ENCODE data around the gene NOTO. TPM values are rescaled to one million over a fixed set of nuclear protein-coding genes. Genes with fewer than 3 reads are reported as not detected.
"Not testable (repeated sequence)": the region's sequence is repeated elsewhere in the genome, so short reads cannot be mapped to it uniquely, and the experiment has no call there.

NOTO gene
- total RNA-seq, 1 donor from 2014 or later: not detected

DNA sequence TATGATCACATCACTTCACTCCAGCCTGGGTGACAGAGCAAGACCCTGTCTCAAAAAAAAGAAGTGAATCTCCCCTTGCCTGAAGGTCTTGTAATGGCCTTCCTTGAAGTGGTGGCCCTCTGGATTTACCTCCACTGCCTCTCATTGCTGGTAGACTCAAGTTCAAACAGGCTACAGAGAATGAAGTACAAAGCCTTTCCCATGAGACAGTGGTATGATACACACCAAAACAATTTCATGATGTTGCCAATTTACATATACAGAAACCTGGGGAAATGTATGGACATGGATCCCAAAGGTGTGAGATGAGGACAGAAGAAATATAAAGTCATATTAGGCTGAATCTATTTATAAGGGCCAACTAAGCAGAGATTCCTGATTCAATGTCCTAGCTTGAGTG lies 4.8 kb upstream of the NOTO start:
- H3K36me3 Mint-ChIP-seq (ENCODE audit: low read depth): no peaks in the 10 kb centered on the region
- H3K4me3 Mint-ChIP-seq (ENCODE audit: unreplicated experiment): no peak overlapping the region
- peaks cover 41% of the 10 kb centered on the region for H3K27me3 Mint-ChIP-seq (ENCODE audit: low read depth)
- peaks cover 2% of the 10 kb centered on the region for H3K9me3 Mint-ChIP-seq (ENCODE audit: low read depth)
- H3K4me1 Mint-ChIP-seq (ENCODE audit: low read depth): peaks cover 6% of the 10 kb centered on the region
- no peak overlapping the region for H3K27ac Mint-ChIP-seq (ENCODE audit: unreplicated experiment)
- DNase-seq (ENCODE audit: low spot score): no peak
- TF ChIP-seq, protein P1, sequence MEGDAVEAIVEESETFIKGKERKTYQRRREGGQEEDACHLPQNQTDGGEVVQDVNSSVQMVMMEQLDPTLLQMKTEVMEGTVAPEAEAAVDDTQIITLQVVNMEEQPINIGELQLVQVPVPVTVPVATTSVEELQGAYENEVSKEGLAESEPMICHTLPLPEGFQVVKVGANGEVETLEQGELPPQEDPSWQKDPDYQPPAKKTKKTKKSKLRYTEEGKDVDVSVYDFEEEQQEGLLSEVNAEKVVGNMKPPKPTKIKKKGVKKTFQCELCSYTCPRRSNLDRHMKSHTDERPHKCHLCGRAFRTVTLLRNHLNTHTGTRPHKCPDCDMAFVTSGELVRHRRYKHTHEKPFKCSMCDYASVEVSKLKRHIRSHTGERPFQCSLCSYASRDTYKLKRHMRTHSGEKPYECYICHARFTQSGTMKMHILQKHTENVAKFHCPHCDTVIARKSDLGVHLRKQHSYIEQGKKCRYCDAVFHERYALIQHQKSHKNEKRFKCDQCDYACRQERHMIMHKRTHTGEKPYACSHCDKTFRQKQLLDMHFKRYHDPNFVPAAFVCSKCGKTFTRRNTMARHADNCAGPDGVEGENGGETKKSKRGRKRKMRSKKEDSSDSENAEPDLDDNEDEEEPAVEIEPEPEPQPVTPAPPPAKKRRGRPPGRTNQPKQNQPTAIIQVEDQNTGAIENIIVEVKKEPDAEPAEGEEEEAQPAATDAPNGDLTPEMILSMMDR (IDR thresholded peaks at IDR 0.05): no peak

DNA sequence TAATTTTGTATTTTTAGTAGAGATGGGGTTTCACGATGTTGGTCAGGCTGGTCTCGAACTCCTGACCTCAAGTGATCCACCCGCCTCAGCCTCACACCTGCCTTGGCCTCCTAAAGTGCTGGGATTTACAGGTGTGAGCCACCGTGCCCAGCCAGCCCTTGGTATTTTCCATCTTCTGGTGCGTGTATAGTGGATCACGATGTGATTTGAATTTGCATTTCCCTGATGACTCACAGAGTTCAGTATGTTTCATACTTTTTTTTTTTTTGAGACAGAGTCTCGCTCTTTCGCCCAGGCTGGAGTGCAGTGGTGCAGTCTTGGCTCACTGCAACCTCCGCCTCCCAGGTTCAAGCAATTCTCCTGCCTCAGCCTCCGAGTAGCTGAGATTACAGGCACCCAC lies 2.1 kb upstream of the NOTO start:
- H3K27me3 Mint-ChIP-seq (ENCODE audit: low read depth): peaks cover 53% of the 10 kb centered on the region
- H3K36me3 Mint-ChIP-seq (ENCODE audit: low read depth); H3K9me3 Mint-ChIP-seq (ENCODE audit: low read depth); H3K4me1 Mint-ChIP-seq (ENCODE audit: low read depth); H3K27ac Mint-ChIP-seq (ENCODE audit: unreplicated experiment); H3K4me3 Mint-ChIP-seq (ENCODE audit: unreplicated experiment): not testable (repeated sequence)
- DNase-seq (ENCODE audit: low spot score): peak; percentile 8

DNA sequence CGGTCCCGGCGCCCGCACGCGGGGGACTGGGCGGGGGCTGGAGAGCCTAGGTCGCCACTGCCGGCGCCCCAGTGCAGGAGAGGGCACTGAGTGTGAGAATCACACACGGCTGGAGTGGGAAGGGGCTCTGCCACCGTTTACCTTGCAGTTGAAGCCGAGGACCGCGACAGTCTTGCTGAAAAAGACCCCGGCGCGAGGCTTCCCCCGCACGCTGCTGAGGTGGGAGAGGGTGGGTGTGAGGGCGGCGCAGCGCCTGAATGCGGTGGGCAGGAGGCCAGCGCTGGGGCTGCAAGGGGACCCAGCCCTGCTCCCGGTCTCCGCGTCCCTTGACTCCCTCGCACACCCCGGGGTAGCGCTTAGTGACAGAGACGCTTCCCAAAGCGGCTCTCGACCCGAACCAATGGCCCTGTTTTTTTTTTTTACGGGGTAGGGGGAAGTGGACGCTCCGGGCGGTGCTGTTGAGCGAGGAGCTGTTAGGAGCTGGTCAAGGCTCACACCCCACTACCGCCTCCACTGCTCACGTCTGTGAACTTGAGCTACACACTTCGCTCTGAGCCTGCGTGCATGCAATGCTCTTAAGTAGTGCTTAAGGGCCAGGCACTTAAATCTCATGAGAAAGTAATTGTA lies 794 bp downstream of the NOTO start:
- Mint-ChIP-seq H3K4me1 (ENCODE audit: low read depth) (peaks cover 6% of the 10 kb centered on the region), H3K36me3 (ENCODE audit: low read depth) (peaks cover 1% of the 10 kb centered on the region), H3K9me3 (ENCODE audit: low read depth) (no peaks in the 10 kb centered on the region), H3K27me3 (ENCODE audit: low read depth) (peaks cover 46% of the 10 kb centered on the region), H3K27ac (ENCODE audit: unreplicated experiment) (no peak overlapping the region), H3K4me3 (ENCODE audit: unreplicated experiment) (no peak overlapping the region)
- TF ChIP-seq, protein P1 (IDR thresholded peaks at IDR 0.05): no peak
- peak; percentile 77 for DNase-seq (ENCODE audit: low spot score)

GRCh38 chr2:73205611-73206010 lies 3.2 kb downstream of the NOTO start:
- Mint-ChIP-seq H3K4me3 (ENCODE audit: unreplicated experiment) (no peak overlapping the region), H3K4me1 (ENCODE audit: low read depth) (peaks cover 6% of the 10 kb centered on the region), H3K27me3 (ENCODE audit: low read depth) (peaks cover 45% of the 10 kb centered on the region), H3K36me3 (ENCODE audit: low read depth) (peaks cover 1% of the 10 kb centered on the region), H3K27ac (ENCODE audit: unreplicated experiment) (no peak overlapping the region), H3K9me3 (ENCODE audit: low read depth) (no peaks in the 10 kb centered on the region)
- TF ChIP-seq, protein P1 (IDR thresholded peaks at IDR 0.05): no peak
- peak; percentile 32 for DNase-seq (ENCODE audit: low spot score)

DNA sequence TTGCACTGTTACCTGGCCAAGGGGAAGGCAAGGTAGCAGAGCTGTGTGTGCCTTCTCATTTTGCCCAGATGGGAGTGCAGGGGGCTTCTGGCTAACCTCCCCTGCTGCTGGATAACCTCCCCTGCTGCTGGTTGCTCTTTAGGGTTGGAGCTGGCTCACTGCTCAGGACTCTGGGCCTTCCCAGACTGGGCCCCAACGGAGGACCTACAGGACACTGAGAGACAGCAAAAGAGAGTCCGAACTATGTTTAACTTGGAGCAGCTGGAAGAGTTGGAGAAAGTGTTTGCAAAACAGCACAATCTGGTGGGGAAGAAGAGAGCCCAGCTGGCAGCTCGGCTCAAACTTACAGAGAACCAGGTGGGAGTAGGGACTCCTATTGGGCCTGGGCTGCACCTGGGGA lies 5.9 kb downstream of the NOTO start:
- no peak overlapping the region for H3K4me3 Mint-ChIP-seq (ENCODE audit: unreplicated experiment)
- H3K9me3 Mint-ChIP-seq (ENCODE audit: low read depth): no peaks in the 10 kb centered on the region
- H3K4me1 Mint-ChIP-seq (ENCODE audit: low read depth): peaks cover 17% of the 10 kb centered on the region
- H3K27ac Mint-ChIP-seq (ENCODE audit: unreplicated experiment): no peak overlapping the region
- no peak for DNase-seq (ENCODE audit: low spot score)
- H3K27me3 Mint-ChIP-seq (ENCODE audit: low read depth): peaks cover 34% of the 10 kb centered on the region
- peaks cover 1% of the 10 kb centered on the region for H3K36me3 Mint-ChIP-seq (ENCODE audit: low read depth)
- TF ChIP-seq, protein P1 (IDR thresholded peaks at IDR 0.05): no peak

DNA sequence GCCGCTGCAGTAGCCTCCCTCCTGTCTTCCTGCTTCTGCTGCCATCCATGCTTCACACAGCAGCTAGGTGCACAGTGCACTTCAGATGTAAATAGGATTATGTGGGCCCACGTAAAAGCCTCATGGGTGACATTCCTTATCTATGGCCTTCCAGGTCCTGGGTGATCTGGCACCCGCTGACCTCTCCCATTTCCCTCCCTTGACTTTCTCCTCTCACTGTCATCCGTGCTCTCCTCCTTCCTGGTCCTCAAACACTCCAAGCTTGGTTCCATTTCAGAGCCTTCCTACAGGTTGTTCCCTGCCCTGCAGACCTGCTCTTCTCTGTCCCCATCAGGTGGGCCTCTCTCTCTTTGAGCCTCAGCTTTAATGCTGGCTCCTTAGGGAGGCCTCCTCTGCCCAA lies 7.6 kb downstream of the NOTO start:
- H3K27me3 Mint-ChIP-seq (ENCODE audit: low read depth): peaks cover 22% of the 10 kb centered on the region
- H3K4me1 Mint-ChIP-seq (ENCODE audit: low read depth): peaks cover 32% of the 10 kb centered on the region
- no peaks in the 10 kb centered on the region for H3K9me3 Mint-ChIP-seq (ENCODE audit: low read depth)

More for the DNA sequence above, 7.6 kb downstream of the NOTO start:
- no peak for DNase-seq (ENCODE audit: low spot score)
- no peak overlapping the region for H3K4me3 Mint-ChIP-seq (ENCODE audit: unreplicated experiment)
- H3K36me3 Mint-ChIP-seq (ENCODE audit: low read depth): no peaks in the 10 kb centered on the region
- TF ChIP-seq, protein P1 (IDR thresholded peaks at IDR 0.05): no peak
- no peak overlapping the region for H3K27ac Mint-ChIP-seq (ENCODE audit: unreplicated experiment)
